Right lobe of liver (tissue), 6 donors: ENCODE data around the gene FTO. TPM values are rescaled to one million over a fixed set of nuclear protein-coding genes. Genes with fewer than 3 reads are reported as not detected.

Experiments
- ATAC-seq, 4 donors: fragments of 200-7000 bp; cut with Tn5 transposase; one replicate each; pipeline ENCODE4 v1.9.1; 2020; ENCODE audit warnings: mild to moderate bottlenecking in 4 of 4, moderate library complexity in 4 of 4
- DNase-seq, 3 donors: peaks; one replicate each; pipeline ENCODE4 v3.0.0-alpha.2; 2020
- H3K27ac ChIP-seq, 3 donors: fragments of 200-600 bp; one replicate each; pipeline ENCODE4 v1.8.0; 2022
- H3K27me3 ChIP-seq, 2 donors: fragments of 200-600 bp; one replicate each; pipeline ENCODE4 v1.8.0; 2022
- H3K36me3 ChIP-seq, 4 donors: fragments of 200-600 bp; sonication (generic) in 1 of 4; one replicate each; pipeline versions ENCODE4 v1.5.1 to v1.8.0; 2017 to 2022; ENCODE audit warnings: control low read depth in 1 of 4
- H3K4me1 ChIP-seq, 4 donors: fragments of 200-600 bp; sonication (generic) in 1 of 4; one replicate each; pipeline versions ENCODE4 v1.5.1 to v1.8.0; 2017 to 2022; ENCODE audit warnings: control low read depth in 1 of 4
- H3K4me3 ChIP-seq, 3 donors: fragments of 200-600 bp; one replicate each; pipeline ENCODE4 v1.8.0; 2022
- H3K9me3 ChIP-seq, 4 donors: fragments of 200-600 bp; sonication (generic) in 1 of 4; one replicate each; pipeline versions ENCODE4 v1.5.1 to v1.8.0; 2017 to 2022; ENCODE audit warnings: control low read depth in 1 of 4
- CTCF ChIP-seq, 4 donors: fragments of 200-600 bp in 3 of 4; fragments of 450-650 bp in 1 of 4; IDR thresholded peaks; one replicate each; pipeline versions ENCODE4 v1.5.1 to v1.8.0; 2016 to 2022; ENCODE audit warnings: antibody characterized with exemption in 4 of 4, mild to moderate bottlenecking in 2 of 4
- POLR2A ChIP-seq: fragments of 450-650 bp; IDR thresholded peaks from one replicate; pipeline ENCODE4 v1.6.1; 2017; ENCODE audit warnings: antibody characterized with exemption, mild to moderate bottlenecking
- WGBS: methylation state at CpG from one replicate; pipeline ENCODE4 v1.1.6; 2018; ENCODE audit warnings: low coverage, low lambda C conversion rate; ENCODE audit not compliant: insufficient coverage; ENCODE audit errors: missing lambda C conversion rate; 5-methylcytosine and 5-hydroxymethylcytosine counted together
- intact Hi-C, 2 donors: fragments of 100-400 bp; cut with DNase I; formaldehyde crosslinking; loops; one replicate each; pipeline versions ENCODE4 v1.11.2 to v1.14.1; 2022
- total RNA-seq, 6 experiments: library from RNA; depleted of rRNA in 2 of 6; stranded (reverse); fragments of >200 nt in 2 of 6; fragmentation: NEBNext Ultra II Directional in 3 of 6; extraction: Animal tissue kit (Norgen Biotek cat#: 25700) in 3 of 6; gene quantifications; one replicate each; pipeline versions ENCODE4 v1.1.0 to v1.2.4, GENCODE V29; 2016 to 2023
- donor health status: DM: no; HTN: yes; CAD: no.
- donor health status: DM: no; HTN: no; CAD: no.
- donor health status: DM: no; HTN: no; CAD: no.
- donor health status: DM: no; HTN: yes; CAD: no.
- donor health status: DM: no; HTN: yes; CAD: no.

FTO gene
- total RNA-seq, 6 experiments from 2014 or later, result 28.9 to 51.6 (median 33.6) TPM

- Histone ChIP-seq H3K4me1 (no peaks in the 10 kb centered on the region), H3K27ac (no peak overlapping the region), H3K36me3 (peaks cover 0 to 6% (median 0%) of the 10 kb centered on the region in 4 donors), H3K27me3 (no peaks in the 10 kb centered on the region), H3K9me3 (no peaks in the 10 kb centered on the region), H3K4me3 (no peak overlapping the region)
- WGBS, result 96% methylated on average over 5 of the region's 5 CpGs
- intact Hi-C loops, result no loop called here
- ATAC-seq, result no peak
- DNase-seq, result no peak
- TF ChIP-seq POLR2A (no peak), CTCF (IDR thresholded peaks at IDR 0.05) (no peak)
These were observed 232.6 kb downstream of the FTO start for GRCh38 chr16:53936529-53936928.

- Histone ChIP-seq H3K4me3 (no peak overlapping the region), H3K27me3 (no peaks in the 10 kb centered on the region), H3K9me3 (no peaks in the 10 kb centered on the region), H3K27ac (no peak overlapping the region), H3K4me1 (no peaks in the 10 kb centered on the region), H3K36me3 (peaks cover 0 to 6% (median 0%) of the 10 kb centered on the region in 4 donors)
- WGBS, result 84% methylated on average over 9 of the region's 10 CpGs
- DNase-seq (no peak), ATAC-seq (no peak)
- intact Hi-C loops, result no loop called here
- no peak for TF ChIP-seq POLR2A
These were observed 233.4 kb downstream of the FTO start for GRCh38 chr16:53937161-53937880.

- Histone ChIP-seq H3K36me3 (no peaks in the 10 kb centered on the region), H3K9me3 (no peaks in the 10 kb centered on the region), H3K27ac (no peak overlapping the region), H3K4me1 (no peaks in the 10 kb centered on the region), H3K4me3 (no peak overlapping the region), H3K27me3 (no peaks in the 10 kb centered on the region)
- intact Hi-C loops, result no loop called here
- ATAC-seq (no peak), DNase-seq (no peak)
- WGBS, result 76% methylated on average over 2 of the region's 2 CpGs
- no peak for TF ChIP-seq CTCF (IDR thresholded peaks at IDR 0.05)
- no peak for TF ChIP-seq POLR2A
These were observed 240.1 kb downstream of the FTO start for GRCh38 chr16:53944025-53944424.

- ATAC-seq (peak; percentile 80 to 85 (median 82)), DNase-seq (no peak)
- Histone ChIP-seq H3K9me3 (no peaks in the 10 kb centered on the region), H3K27ac (no peak overlapping the region), H3K4me1 (peaks cover 0 to 6% (median 0%) of the 10 kb centered on the region in 4 donors), H3K27me3 (no peaks in the 10 kb centered on the region), H3K36me3 (no peaks in the 10 kb centered on the region), H3K4me3 (no peak overlapping the region)
- WGBS, result 53% methylated on average over 2 of the region's 2 CpGs
- intact Hi-C loops, result no loop called here
- peak; percentile 63 to 85 (median 82) for TF ChIP-seq CTCF (IDR thresholded peaks at IDR 0.05)
- no peak for TF ChIP-seq POLR2A
These were observed 242.0 kb downstream of the FTO start for GRCh38 chr16:53945996-53946395.

- intact Hi-C loops, result no loop called here
- WGBS, result 94% methylated on average over 2 of the region's 5 CpGs
- DNase-seq (no peak), ATAC-seq (no peak)
- no peaks in the 10 kb centered on the region for H3K36me3 ChIP-seq
- no peaks in the 10 kb centered on the region for H3K27me3 ChIP-seq
- no peak for TF ChIP-seq POLR2A
- TF ChIP-seq CTCF (IDR thresholded peaks at IDR 0.05), result no peak
- H3K4me3 ChIP-seq, result no peak overlapping the region
- no peak overlapping the region for H3K27ac ChIP-seq
- H3K4me1 ChIP-seq, result peaks cover 0 to 6% (median 0%) of the 10 kb centered on the region in 4 donors
- no peaks in the 10 kb centered on the region for H3K9me3 ChIP-seq
These were observed 242.9 kb downstream of the FTO start for GRCh38 chr16:53946746-53947386.
